GM12878 (cell line): ENCODE data around the gene STK39.

Experiments
- EP300 ChIP-seq, 2 experiments: fragments of 150-350 bp in 1 of 2; IDR thresholded peaks; 2 replicates each; pipeline ENCODE4 v1.6.1; 2011 to 2012; ENCODE audit warnings: low read depth in 2 of 2, low read length in 2 of 2, borderline replicate concordance in 1 of 2, improper control_type of control experiment in 1 of 2, inconsistent platforms in 1 of 2; ENCODE audit not compliant: control insufficient read depth in 1 of 2
- ETV6 ChIP-seq, 2 experiments: fragments of 450-650 bp in 1 of 2; IDR thresholded peaks in 1 of 2; conservative IDR thresholded peaks in 1 of 2; 2 replicates each; pipeline ENCODE4 v1.6.1; 2014; ENCODE audit warnings: antibody characterized with exemption in 1 of 2, borderline replicate concordance in 1 of 2, low read depth in 1 of 2, mild to moderate bottlenecking in 1 of 2, moderate library complexity in 1 of 2
- FOXM1 ChIP-seq: IDR thresholded peaks from 2 replicates; pipeline ENCODE4 v1.6.1; 2012; ENCODE audit warnings: low read depth, mild to moderate bottlenecking, inconsistent platforms, low read length, moderate library complexity
- MXI1 ChIP-seq: fragments of 150-350 bp; IDR thresholded peaks from 2 replicates; pipeline ENCODE4 v1.6.1; 2011; ENCODE audit warnings: low read depth, mild to moderate bottlenecking, inconsistent platforms, low read length, improper control_type of control experiment
- MYB ChIP-seq: fragments of 150-350 bp; IDR thresholded peaks from 2 replicates; pipeline ENCODE4 v1.6.1; 2014; ENCODE audit warnings: mild to moderate bottlenecking, low read depth, low read length, borderline replicate concordance
- NFIC ChIP-seq: IDR thresholded peaks from 2 replicates; pipeline ENCODE4 v1.6.1; 2012; ENCODE audit warnings: low read depth, mild to moderate bottlenecking, inconsistent platforms, low read length, moderate library complexity
- POLR2A ChIP-seq: IDR thresholded peaks from 2 replicates; pipeline ENCODE4 v1.6.1; 2011; ENCODE audit warnings: low read depth, mild to moderate bottlenecking, low read length
- POLR2AphosphoS5 ChIP-seq: IDR thresholded peaks from 2 replicates; pipeline ENCODE4 v1.6.1; 2011; ENCODE audit warnings: mild to moderate bottlenecking, low read length, inconsistent platforms
- RB1 ChIP-seq: fragments of 450-650 bp; formaldehyde crosslinking; IDR thresholded peaks from 2 replicates; pipeline ENCODE4 v1.6.1; 2017; ENCODE audit warnings: mild to moderate bottlenecking, borderline replicate concordance
- SPI1 ChIP-seq: IDR thresholded peaks from 2 replicates; pipeline ENCODE4 v1.6.1; 2011; ENCODE audit warnings: low read depth, mild to moderate bottlenecking, low read length, moderate library complexity, borderline replicate concordance; ENCODE audit not compliant: insufficient read depth
- TF ChIP-seq, protein P1 (sequence below), 3 experiments: IDR thresholded peaks in 2 of 3; conservative IDR thresholded peaks in 1 of 3; 2 replicates each; pipeline ENCODE4 v1.5.1; 2011; ENCODE audit warnings: low read depth in 3 of 3, low read length in 3 of 3, mild to moderate bottlenecking in 3 of 3, control low read depth in 2 of 3, moderate library complexity in 2 of 3, inconsistent platforms in 1 of 3, mixed read lengths in 1 of 3; ENCODE audit not compliant: control insufficient read depth in 2 of 3, insufficient read depth in 1 of 3; ENCODE audit errors: extremely low read depth in 1 of 3
- TF ChIP-seq, protein P2 (sequence below): IDR thresholded peaks from 2 replicates; pipeline ENCODE4 v1.6.1; 2011; ENCODE audit warnings: borderline replicate concordance, low read depth, mild to moderate bottlenecking, moderate library complexity, mixed read lengths, low read length; ENCODE audit not compliant: insufficient read depth; ENCODE audit errors: extremely low read length

DNA sequence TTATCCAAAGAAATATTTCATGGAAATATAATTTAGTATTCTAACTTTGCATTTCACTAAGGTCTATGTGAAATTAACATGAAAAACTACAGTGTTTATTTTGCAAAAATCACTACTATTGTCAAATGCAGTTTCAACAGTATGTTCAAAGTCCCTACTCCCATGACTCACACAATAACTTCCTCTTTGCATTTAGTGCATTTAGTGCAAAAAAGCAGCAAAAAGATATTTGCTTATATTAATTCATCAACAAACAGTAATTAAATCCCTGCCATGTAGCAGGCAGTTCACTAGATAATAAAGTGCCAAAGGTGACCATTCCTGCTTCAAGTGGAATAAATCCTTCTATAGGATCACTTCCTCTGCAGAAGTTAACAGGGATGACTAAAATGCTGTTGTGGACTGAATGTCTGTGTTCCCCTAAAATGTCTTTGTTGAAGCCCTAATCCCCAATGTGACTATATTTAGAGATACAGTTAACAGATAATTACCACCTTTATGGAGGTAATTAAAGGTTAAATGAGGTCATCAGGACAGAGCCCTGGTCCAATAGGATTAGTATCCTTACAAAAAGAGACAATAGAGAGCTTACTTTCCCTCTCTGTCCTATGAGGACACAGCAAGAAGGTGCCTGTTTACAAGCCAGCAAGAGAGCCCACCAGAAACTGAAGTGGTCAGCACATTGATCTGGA lies 61.7 kb downstream of the STK39 start:
- TF ChIP-seq NFIC: no peak
- TF ChIP-seq SPI1: no peak
- TF ChIP-seq ETV6 (conservative IDR thresholded peaks at IDR 0.05 in 1 of 2, IDR thresholded peaks at IDR 0.05 in 1 of 2; ENCODE audit: borderline replicate concordance in 1 of 2, low read depth in 1 of 2): no peak
- TF ChIP-seq MYB: no peak
- no peak for TF ChIP-seq POLR2AphosphoS5
- TF ChIP-seq, protein P1, sequence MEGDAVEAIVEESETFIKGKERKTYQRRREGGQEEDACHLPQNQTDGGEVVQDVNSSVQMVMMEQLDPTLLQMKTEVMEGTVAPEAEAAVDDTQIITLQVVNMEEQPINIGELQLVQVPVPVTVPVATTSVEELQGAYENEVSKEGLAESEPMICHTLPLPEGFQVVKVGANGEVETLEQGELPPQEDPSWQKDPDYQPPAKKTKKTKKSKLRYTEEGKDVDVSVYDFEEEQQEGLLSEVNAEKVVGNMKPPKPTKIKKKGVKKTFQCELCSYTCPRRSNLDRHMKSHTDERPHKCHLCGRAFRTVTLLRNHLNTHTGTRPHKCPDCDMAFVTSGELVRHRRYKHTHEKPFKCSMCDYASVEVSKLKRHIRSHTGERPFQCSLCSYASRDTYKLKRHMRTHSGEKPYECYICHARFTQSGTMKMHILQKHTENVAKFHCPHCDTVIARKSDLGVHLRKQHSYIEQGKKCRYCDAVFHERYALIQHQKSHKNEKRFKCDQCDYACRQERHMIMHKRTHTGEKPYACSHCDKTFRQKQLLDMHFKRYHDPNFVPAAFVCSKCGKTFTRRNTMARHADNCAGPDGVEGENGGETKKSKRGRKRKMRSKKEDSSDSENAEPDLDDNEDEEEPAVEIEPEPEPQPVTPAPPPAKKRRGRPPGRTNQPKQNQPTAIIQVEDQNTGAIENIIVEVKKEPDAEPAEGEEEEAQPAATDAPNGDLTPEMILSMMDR (IDR thresholded peaks at IDR 0.05 in 2 of 3, conservative IDR thresholded peaks at IDR 0.05 in 1 of 3; ENCODE audit: control insufficient read depth in 2 of 3, extremely low read depth in 1 of 3, insufficient read depth in 1 of 3, low read depth in 3 of 3, low read length in 3 of 3): no peak
- TF ChIP-seq, protein P2, sequence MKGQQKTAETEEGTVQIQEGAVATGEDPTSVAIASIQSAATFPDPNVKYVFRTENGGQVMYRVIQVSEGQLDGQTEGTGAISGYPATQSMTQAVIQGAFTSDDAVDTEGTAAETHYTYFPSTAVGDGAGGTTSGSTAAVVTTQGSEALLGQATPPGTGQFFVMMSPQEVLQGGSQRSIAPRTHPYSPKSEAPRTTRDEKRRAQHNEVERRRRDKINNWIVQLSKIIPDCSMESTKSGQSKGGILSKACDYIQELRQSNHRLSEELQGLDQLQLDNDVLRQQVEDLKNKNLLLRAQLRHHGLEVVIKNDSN: no peak
- TF ChIP-seq EP300 (IDR thresholded peaks at IDR 0.05; ENCODE audit: borderline replicate concordance in 1 of 2, control insufficient read depth in 1 of 2, low read depth in 2 of 2, low read length in 2 of 2): no peak
- TF ChIP-seq MXI1: no peak
- no peak for TF ChIP-seq POLR2A
- TF ChIP-seq RB1: no peak
- TF ChIP-seq FOXM1: no peak
